Hypothalamus (tissue), 51 donors: ENCODE results near the gene RBMS1.
A peak's percentile ranks its signal among the peaks of the same experiment; 100 is the strongest.

Source experiments
- DNase-seq, 51 donors: peaks; one replicate each; lab custom pipeline; 2025; lab: John Stamatoyannopoulos, UW

Gene RBMS1

DNA sequence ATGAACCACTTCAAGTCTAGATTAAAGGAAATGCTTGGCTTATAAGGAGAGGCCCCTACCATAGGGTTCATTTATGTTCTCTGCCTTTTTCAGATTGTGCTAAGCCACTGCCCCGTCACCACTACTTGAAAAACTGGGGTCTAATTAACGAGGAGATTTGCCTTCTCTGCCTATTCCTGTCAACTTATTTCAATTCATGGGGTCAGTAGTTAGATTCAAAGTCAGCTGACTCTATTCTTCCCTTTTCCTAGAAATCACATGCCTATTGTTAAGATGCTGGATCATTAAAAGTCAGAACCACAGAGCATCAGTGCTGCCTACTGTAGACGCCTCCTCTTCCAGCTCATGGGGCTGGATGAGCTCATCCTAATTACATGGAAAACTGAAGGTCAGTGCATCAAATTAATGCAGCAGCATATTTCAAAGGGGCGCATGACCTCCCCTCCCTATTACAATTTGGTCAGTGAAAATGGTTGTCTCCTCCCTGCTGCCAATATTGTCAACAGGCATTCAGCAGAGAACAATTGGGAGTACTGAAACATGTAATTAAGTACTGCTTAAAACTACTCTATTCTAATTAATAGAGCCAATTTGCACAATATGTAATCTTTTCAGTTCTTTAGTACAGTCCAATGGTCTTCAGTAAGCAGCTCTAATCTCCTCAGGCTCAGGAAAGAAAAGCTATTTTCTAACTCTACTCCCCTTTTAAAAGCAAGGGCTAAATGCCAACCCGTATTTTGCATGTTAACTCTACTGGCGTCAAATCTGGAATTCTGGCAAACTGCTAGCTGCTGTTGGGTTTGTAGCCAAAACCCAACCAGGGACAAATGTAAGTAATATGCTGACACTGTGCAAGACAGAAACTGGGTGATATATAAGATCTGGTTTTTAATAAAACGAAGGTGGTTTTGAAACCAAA lies 176.2 kb downstream of the RBMS1 start:
- peak in 1 of 51 donors; percentile 16 for DNase-seq

- no peak for DNase-seq
Observed at GRCh38 chr2:160315337-160315736, 178.3 kb downstream of the RBMS1 start.

DNA sequence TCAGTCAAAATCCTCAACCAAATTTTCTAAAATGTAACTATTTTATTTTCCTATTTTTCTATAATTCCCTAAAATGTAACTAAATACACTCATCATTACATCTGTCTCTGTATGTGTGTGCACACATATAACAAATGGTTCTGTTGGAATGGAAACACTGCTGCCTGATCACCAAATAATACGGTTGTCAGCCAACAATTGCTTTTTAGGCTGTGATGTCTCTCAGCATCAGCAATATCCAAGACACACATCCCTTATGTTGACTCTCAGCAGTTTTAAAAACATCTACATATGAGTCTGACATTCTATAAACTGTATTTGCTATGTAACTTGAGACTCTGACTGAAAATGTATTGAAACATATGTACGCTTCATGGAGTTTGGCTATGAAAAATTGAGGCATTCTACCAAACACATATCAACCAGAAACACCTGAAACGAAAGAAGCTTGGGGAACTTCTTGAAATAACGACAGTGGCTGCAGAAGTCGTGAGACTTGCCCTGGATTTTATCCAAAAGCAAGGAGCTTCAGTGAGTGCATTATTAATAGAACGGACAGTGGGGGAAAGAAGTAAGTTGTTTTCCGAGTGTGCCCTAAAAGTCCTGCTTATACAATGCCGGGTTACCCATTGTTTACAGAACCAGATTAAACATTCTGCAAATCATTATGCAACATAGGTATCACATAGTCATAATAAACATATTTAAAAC lies 183.3 kb downstream of the RBMS1 start:
- no peak for DNase-seq

DNA sequence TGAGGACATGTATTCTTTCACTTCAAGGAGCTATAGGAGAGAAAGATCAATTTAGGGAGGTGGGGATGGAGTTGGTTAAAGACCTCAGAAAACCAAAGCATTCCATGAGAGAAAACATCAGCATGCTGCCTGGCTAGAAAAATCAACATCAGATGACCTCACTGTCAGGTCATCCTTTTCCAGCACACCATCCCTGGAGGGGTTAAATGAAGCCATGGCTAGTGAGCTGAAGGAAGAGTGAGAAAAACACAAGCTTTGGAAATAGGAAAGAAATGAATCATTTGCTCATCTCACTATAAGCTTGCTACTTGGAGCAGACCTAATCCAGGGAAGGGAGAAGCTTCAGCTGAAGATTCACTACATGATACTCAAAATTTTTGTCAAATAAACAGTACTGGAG lies 184.0 kb downstream of the RBMS1 start:
- no peak for DNase-seq

DNA sequence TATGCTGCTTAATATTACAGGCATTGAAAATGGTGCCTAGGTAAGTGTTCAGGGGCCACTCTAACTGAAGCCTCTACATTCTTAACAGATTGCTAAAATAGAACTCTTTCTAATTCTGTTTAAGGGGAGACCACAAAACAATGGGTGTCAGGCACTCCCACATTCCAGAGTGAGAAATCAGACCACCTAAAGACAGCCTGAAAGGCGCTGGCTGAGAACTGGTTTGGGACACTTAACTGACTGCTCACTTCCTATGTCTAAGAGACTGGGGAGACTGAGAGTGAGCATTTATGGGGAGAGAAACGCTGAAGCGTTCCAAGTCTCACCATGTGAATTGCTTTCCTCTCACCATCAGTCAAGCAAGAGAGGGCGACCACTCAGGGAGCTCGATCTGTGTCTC lies 184.7 kb downstream of the RBMS1 start:
- DNase-seq: no peak

GRCh38 chr2:160308476-160308875 lies 185.1 kb downstream of the RBMS1 start:
- no peak for DNase-seq

DNA sequence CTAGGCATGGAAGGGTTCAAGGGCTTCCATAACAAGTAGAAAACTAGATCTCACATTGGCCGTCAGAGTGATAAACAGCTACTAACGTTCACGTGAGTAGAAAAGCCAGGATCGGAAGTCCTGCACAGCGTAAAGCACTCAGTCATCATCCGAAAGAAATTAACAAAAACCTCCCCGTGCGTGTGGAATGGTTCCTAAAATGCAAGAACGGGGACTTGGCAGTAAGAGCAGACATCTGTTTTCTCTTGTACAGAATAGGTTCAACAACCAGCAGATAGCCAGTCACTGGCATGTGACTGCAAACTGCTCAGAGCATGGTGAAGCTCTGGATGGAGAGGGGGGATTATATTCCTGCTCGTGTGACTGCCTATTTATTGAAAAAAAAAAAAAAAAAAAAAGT lies 186.6 kb downstream of the RBMS1 start:
- no peak for DNase-seq

- DNase-seq: no peak
Observed at GRCh38 chr2:160305081-160305750, 188.4 kb downstream of the RBMS1 start.

- no peak for DNase-seq
Observed at GRCh38 chr2:160303527-160303926, 190.1 kb downstream of the RBMS1 start.

DNA sequence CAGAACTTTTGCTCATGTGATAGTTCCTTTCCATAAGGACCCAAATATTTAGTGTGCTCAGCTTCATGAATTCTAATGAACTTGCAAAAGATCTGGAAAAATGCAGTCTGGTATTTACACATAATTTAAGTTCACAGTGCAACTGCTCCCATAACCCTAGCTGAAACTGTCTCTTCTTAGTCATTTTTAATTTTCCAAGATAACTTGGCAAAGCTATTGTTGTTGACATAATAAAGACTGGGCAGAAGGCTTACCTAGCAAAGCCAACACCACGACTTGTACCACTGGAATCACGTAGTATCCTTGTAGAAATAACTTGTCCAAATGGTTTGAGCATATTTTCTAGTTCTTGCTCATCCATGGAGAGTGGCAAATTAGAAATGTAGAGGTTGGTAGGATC lies 190.5 kb downstream of the RBMS1 start:
- DNase-seq: no peak

DNA sequence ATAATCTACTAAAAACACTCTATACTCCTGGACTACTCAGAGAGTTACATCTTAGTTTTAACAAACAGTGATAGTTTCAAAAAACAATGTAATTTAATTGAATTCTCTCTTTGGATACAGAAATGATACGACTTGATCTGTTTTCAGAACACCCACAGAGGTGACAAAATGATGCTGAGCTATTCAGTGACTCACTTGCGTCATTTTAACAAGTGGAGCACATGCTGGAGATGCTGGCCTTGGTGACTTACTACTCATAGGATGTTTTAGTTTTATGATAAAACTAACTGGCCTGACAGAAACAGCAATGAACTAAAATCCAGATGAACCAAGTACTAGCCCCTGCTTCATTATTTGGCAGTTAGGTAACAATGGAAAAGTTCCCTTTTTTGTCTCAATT lies 192.2 kb downstream of the RBMS1 start:
- DNase-seq: no peak

DNA sequence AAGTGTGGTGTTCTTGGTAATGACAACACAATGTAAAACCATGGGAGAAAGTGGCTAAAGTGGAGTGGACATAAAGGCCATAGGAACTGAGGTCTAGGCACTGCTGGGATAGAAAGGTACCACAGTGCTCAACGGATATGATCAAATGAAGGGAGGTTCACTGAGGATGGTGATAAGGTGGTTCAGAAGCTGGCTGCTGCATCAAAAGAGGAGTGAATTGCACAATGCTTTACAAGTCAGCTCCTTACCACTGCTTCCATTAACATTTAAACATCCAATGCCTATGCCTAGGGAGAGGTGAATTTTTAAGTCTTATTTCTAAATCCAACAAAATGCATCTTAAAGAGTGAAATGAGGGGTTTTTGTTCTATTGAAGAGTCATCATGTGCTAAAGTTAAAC lies 193.4 kb downstream of the RBMS1 start:
- DNase-seq: no peak

DNA sequence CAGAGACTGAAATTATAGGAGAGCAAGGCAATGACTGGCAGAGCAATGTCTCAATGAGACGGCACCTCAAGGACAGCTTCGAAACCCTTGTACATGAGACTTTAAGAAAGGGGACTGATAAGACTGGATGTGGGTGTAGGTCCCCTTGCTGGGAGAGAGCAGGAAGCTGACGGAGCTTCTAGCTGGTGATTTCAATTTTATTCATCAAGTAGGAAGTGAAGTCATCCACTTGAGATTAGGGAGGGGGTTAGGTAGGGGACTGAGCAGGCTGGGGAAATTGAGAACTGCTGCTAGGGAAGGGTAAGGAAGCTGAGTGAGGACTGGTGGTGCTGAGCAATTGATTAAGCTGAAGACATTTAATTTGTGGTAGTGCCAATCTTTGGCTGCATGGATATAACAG lies 194.1 kb downstream of the RBMS1 start:
- DNase-seq: no peak

GRCh38 chr2:160298960-160299359 lies 194.6 kb downstream of the RBMS1 start:
- DNase-seq: no peak

GRCh38 chr2:160295519-160296207 lies 197.9 kb downstream of the RBMS1 start:
- no peak for DNase-seq

DNA sequence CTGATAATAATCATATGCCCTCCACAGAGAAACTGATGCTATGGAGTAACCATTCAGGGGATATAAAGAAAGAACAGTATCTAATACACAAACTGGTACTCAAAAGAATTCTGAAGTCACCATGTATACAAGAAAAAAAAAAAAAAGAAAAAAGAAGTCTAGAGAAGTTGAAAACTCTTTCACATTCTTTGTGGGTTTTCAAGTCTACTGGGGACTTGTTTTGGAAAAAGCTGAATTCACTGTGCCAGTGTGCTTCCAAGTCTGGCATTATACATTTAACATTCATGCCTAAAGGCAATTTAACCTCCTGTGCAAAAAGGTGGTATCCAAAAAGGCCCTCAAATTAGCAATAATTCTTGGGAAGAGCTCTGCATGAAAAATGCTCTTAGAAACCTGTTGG lies 198.7 kb downstream of the RBMS1 start:
- DNase-seq: no peak

DNA sequence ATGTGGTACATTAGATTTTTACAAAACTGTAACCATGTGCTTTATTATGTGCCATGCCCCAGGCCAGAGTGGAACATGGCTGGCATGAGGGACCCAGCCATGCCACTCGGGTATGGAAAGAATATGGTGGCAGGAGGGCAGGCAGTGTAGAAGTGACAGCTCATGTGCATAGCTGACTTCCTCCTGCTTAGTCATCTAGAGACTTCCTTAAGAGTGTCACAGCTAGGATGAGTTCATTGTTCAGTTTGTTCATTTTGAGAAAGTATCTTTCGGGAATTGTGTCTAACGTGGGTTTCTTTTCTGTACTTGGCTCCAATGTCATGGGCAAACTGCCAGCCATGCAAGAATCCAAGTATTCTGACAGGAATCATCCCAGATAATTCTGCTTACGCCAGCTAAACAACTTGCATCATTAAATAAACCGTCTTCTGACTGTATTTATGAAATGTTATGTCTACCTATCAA lies 199.2 kb downstream of the RBMS1 start:
- no peak for DNase-seq

- DNase-seq: no peak
Observed at GRCh38 chr2:160293391-160294091, 200.1 kb downstream of the RBMS1 start.

GRCh38 chr2:160292225-160292624 lies 201.4 kb downstream of the RBMS1 start:
- no peak for DNase-seq

DNA sequence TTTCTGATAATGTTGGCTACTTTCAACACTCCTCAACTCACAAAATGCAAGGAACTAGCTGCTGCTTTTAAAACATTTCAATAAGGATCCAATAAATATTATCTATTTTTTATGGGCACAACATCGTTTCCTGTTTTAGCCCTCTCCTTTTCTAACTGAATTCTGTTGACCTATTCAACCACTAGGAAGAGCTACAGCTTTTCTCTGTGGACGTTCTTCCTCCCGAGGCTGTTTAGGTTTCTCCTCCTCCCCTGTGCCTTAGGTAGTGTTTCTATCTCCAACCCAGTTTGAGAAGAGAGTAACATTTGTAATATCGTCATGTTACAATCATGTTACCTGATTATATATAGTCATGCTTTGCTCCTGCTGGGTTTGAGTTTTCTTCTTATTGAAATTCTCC lies 202.2 kb downstream of the RBMS1 start:
- no peak for DNase-seq
